Measurements from ENCODE around the gene TP53AIP1. TPM values are rescaled to one million over a fixed set of nuclear protein-coding genes. Genes with fewer than 3 reads are reported as not detected.

TP53AIP1 gene
- total RNA-seq, 1 donor, result not detected

DNA sequence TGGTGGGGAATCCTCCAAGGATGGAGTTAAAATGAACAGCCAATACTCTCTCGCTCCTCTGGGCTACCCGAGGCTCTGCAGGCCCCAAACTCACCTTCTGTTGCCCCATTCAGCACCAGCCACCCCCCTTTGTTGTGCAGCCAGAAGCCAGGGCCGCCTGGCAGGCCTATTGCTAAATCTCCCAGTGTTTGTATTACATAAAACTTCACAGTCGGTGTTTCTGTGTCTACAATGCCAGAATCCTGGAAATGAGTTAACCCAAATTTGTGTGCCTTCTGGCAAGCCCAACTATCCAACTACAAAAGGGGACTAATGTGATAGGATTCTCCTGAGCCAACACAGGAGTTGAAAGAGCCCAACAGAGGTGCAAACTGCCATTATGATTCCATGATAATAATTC, 42.2 kb downstream of the TP53AIP1 start:
- TF ChIP-seq, protein P1, sequence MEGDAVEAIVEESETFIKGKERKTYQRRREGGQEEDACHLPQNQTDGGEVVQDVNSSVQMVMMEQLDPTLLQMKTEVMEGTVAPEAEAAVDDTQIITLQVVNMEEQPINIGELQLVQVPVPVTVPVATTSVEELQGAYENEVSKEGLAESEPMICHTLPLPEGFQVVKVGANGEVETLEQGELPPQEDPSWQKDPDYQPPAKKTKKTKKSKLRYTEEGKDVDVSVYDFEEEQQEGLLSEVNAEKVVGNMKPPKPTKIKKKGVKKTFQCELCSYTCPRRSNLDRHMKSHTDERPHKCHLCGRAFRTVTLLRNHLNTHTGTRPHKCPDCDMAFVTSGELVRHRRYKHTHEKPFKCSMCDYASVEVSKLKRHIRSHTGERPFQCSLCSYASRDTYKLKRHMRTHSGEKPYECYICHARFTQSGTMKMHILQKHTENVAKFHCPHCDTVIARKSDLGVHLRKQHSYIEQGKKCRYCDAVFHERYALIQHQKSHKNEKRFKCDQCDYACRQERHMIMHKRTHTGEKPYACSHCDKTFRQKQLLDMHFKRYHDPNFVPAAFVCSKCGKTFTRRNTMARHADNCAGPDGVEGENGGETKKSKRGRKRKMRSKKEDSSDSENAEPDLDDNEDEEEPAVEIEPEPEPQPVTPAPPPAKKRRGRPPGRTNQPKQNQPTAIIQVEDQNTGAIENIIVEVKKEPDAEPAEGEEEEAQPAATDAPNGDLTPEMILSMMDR (IDR thresholded peaks at IDR 0.05; ENCODE audit: insufficient read depth, low read depth, low read length), result no peak
- DNase-seq (ENCODE audit: low read depth), result no peak
- no peak overlapping the region for H3K4me3 ChIP-seq (ENCODE audit: low read depth, low read length)

DNA sequence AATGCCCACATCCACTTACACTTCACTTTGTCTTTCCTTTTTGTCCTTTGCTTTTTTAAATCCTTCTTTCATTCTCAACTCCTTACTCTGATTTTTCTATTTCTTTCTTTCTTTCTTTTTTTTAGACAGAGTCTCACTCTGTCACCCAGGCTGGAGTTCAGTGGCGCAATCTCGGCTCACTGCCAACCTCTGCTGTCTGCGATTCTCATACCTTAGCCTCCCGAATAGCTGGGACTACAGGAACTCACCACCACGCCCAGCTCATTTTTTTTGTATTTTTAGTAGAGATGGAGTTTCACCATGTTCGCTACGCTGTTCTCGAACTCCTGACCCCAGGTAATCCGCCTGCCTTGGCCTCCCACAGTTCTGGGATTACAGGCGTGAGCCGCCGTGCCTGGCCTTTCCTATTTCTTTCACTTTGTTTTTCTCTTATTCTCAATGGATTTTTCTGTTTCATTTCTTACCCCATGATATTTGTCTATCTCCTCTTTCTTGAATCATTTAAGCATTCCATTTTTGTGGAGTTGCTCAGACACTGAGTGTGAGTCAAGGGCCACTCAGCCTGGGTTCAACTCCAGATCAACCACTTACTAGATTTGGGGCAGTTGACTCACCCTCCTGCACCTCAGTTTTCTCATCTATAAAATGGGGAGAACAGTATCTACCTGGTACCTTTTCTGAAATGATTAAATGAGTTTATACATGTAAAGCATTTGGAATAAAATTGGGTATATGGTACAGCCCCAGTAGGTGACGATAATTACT, 43.9 kb downstream of the TP53AIP1 start:
- no peak overlapping the region for H3K4me3 ChIP-seq (ENCODE audit: low read depth, low read length)
- peak; percentile 27 for DNase-seq (ENCODE audit: low read depth)
- TF ChIP-seq, protein P1 (IDR thresholded peaks at IDR 0.05; ENCODE audit: insufficient read depth, low read depth, low read length), result no peak

DNA sequence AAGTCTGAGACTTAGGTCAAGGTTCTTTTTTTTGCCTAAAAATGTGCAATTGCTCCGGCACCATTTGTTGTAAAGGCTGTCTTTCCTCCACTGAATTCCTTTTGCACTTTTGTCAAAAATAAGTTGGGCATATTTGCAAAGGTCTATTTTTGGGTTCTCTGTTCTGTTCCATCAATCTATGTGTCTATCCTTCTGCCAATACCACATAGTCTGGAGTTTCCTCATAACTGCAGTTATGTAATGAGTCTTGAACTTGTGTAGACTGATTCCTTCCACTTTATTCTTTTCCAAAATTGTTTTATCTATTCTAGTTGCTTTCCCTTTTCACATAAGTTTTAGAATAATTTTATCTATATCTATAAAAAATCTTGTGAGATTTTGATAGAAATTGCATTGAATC, 44.8 kb downstream of the TP53AIP1 start:
- DNase-seq (ENCODE audit: low read depth), result no peak
- TF ChIP-seq, protein P1 (IDR thresholded peaks at IDR 0.05; ENCODE audit: insufficient read depth, low read depth, low read length), result no peak
- H3K4me3 ChIP-seq (ENCODE audit: low read depth, low read length), result no peak overlapping the region

DNA sequence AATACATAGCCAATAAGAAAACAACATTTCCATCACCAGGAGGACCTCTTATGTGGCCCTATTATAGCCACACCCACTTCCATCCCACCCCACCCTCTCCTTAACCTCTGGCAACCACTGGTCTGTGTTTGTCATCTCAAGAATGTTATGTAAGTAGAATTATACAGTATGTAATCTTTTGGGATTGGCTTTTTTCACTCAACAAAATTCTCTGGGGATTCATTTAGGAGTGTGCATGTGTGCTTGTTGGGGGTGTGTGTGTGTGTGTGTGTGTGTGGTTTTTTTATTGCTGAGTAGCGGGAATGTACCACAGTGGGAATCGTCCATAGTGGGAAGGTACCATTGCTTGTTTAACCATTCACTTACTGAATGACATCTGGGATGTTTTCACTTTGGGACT, 46.3 kb downstream of the TP53AIP1 start:
- peak; percentile 19 for DNase-seq (ENCODE audit: low read depth)
- TF ChIP-seq, protein P1 (IDR thresholded peaks at IDR 0.05; ENCODE audit: insufficient read depth, low read depth, low read length), result no peak

DNA sequence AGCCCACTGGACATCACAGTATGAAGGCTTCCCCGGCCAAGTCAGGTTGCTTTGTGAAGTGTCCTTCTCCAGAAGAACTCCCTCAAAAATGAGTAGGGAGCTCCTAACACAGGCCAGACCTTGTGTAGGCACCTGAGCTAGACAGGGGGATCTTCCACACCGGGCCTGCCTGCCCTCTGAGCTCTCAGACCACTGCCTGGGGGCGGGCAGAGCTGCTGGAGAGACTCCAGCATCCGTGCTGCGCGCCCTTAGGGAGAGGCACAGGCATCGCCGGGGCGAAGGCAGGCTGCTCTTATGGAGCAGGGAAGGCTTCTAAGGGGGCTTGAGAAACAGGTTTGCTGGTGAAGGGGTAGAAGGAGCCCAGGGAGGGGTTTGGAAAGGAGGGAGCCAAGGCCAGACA, 47.1 kb downstream of the TP53AIP1 start:
- TF ChIP-seq, protein P1 (IDR thresholded peaks at IDR 0.05; ENCODE audit: insufficient read depth, low read depth, low read length), result no peak
- no peak for DNase-seq (ENCODE audit: low read depth)
- H3K4me3 ChIP-seq (ENCODE audit: low read depth, low read length), result no peak overlapping the region

More for the DNA sequence above, 46.3 kb downstream of the TP53AIP1 start:
- H3K4me3 ChIP-seq (ENCODE audit: low read depth, low read length), result no peak overlapping the region

DNA sequence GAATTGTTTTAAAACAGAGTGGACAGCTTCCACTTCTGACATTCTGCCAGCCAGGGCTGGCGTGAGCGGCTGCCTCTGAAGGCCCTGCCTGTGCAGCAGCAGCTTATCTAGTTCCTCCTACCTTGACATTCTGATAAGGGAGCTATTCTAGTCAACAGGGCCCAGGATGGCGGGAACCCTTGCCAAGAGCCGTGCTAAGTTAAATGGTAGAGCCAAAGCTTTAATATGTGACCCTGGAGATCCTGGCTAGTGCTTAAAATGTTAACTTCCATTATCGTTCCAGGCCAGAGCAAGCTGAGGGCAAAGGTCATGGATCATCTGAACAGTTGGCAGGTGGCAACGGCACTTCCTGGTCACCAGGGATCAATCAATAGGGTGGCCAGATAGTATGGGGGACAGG, 48.0 kb downstream of the TP53AIP1 start:
- DNase-seq (ENCODE audit: low read depth), result no peak
- TF ChIP-seq, protein P1 (IDR thresholded peaks at IDR 0.05; ENCODE audit: insufficient read depth, low read depth, low read length), result no peak
- H3K4me3 ChIP-seq (ENCODE audit: low read depth, low read length), result no peak overlapping the region

DNA sequence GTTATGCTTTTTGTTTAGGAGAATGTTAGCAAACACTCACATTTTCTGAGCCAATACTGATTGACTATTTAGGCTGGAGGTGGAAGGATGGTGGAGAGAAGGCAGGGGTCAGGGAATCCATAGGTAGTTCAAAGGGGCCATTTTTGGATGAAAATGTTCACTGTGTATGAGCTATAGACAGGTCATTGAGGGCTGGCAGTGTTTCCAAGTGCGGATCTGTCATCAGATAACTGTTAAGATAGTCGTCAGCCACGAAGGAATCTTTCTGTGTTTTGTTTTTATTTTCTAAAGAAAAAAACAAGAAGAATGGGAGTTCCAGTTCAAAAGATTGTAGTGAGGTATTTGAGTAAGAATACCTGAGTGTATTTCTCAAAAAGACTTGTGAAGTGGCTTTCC, 48.4 kb downstream of the TP53AIP1 start:
- no peak for DNase-seq (ENCODE audit: low read depth)
- no peak overlapping the region for H3K4me3 ChIP-seq (ENCODE audit: low read depth, low read length)
- TF ChIP-seq, protein P1 (IDR thresholded peaks at IDR 0.05; ENCODE audit: insufficient read depth, low read depth, low read length), result no peak

Data from fibroblast of villous mesenchyme (primary cell).